ENCODE results near the gene FNIP1.
"Not testable (repeated sequence)": the region's sequence is repeated elsewhere in the genome, so short reads cannot be mapped to it uniquely, and the experiment has no call there.

FNIP1 gene

DNA sequence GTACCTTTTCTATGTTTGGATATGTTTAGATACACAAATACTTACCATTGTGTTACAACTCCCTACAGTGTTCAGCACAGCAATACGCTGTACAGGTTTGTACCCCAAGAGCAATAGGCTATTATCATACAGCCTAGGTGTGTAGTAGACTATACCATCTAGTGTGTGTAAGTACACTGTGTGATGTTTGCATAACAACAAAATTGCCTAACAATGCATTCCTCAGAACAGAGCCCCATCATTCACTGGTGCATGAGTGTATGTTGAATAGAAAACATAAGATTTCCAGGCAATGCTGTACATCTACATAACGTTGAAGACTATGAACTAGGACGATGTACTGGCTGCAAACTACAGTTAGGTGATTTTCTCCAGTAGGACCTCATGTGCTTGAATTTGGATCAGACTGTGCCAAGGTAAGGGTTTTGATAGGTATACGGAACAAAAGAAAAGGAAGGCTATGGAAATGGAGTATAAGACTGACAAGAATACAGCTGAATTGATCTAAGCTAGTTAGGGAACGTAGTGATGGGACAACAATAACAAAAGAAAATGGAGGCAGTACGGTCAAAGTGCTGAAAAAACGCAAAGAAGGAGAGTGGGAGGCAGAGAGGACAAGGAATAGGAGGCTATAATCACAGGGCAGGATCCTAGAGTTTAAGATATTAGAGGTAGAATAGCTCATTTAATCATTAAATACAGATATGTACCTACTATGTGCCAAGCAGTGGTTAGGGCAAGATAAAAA lies 46.9 kb downstream of the FNIP1 start:
- no peak for DNase-seq

DNA sequence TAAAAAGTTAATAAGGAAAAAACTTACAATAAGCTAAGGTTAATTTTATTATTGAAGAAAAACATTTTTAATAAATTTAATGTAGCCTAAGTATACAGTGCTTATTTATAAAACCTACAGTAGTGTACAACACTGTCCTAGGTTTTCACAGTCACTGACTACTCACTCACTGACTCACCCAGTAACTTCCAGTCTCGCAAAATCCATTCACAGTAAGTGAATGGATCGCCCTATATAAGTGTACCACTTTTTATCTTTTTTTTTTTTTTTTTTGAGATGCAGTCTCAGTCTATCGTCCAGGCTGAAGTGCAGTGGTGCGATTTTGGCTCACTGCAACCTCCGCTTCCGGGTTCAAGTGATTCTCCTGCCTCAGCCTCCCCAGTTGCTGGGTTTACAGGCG lies 47.7 kb downstream of the FNIP1 start:
- DNase-seq = no peak

DNA sequence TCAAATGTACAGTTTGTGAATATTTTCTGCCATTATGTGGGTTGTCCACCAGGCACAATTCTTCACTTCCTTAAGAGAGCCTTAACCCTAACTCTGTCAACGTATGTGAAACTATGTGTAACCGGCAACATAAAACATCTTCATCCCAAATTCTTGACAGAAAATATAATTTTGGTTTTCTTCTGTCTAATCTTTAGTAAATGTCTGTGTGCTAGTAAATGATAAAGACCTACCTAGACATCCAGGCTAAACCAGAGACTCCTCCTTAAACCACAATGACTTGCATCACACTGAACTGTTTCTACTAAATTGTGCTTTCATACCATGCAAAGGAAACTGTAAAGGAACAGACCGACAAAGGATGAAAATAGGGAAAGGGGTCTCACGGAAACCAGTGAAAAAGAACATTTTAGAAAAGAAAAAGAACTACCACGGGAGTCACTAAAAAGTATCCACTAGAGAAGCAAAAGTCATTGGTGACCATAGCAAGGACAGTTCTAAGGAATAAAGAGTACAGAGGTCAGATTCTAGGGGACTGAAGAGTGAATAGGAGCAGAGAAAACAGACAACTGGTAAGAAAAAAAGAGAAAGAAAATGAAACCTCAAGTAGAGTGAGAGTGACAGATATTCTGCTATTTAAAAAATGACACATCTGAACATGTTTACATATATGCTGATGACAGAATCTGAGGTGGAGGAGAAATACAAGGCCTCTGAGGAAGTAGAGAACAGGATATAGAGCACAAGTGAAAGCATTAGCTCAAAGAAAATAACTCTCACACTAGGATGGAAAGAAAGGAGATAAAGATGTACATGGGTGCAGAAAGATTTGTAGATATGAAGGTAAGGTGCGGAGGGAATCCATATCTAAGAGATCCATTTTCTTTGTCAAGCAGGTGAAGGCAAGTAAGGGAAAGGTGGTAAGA lies 49.4 kb downstream of the FNIP1 start:
- no peak for DNase-seq

DNA sequence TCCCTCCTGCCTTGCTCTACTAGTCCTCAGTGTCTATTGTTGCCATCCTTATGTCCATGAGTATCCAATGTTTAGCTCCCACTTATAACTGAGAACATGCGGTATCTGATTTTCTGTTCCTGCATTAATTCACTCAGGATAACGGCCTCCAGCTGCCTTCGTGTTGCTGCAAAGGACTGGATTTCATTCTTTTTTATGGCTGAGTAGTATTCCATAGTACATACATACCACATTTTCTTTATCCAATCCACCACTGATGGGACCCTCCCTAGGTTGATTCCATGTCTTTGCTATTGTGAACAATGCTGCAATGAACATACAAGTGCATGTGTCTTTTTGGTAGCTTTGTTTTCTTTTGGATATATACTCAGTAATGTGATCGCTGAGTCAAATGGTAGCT lies 50.4 kb downstream of the FNIP1 start:
- DNase-seq = no peak

DNA sequence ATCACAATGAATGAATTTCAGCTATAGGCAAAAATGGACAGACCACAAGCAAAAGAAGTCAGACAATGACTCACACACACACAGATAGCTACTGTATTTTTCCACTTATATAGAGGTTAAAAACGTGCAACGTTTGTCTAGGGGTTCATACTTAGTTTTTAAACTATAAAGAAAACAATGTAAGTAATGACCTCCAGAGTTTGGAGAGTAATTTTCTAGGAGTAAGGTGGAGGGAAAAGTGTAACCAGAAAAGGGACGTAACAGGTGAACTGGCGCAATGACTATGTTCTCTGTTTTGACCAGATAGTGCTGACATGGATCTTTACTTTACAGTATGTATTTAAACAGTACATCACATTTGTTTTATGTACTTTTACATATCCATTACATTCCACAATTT lies 51.1 kb downstream of the FNIP1 start:
- DNase-seq = no peak

DNA sequence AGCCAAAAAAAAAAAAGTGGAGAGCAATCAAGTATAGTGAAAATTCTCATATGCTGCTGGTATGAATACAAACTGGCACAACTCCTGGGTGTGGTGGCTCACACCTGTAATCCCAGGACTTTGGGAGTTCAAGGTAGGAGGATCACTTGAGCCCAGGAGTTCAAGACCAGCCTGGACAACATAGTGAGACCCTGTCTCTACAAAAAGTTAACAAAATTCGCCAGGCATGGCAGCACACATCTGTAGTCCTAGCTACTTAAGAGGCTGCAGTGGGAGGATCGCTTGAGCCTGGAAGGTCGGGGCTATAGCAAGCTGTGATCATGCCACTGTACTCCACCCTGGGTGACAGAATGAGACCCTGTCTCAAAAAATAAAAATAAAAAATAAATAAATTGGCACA lies 51.7 kb downstream of the FNIP1 start:
- no peak for DNase-seq

DNA sequence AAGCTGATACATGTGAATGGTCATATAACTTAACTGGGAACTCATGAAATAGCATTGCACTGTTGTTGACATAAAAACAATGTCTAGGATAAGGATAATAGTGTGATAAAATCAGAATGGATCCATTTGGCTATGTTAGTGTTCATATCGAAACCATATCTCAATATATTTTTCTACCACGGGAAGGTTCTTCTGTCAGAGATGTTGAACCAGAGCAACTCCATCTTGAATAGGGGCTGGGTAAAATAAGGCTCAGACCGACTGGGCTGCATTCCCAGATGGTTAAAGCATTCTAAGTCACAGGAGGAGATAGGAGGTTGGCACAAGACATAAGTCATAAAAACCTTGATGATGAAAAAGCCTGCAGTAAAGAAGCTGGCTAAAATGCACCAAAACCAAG lies 56.3 kb downstream of the FNIP1 start:
- DNase-seq = no peak

DNA sequence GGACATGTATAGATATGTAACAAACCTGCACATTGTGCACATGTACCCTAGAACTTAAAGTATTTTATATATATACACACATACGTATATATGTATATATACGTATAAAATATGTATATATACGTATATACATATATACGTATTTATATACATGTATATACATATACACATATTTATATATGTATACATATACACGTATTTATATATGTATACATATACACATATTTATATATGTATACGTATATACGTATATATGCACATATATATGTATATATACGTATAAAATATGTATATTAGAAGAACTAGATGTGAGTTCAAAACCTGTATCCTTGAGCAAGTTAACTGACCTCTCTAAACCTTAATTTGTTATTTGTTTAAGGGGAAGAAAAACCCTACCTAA lies 61.4 kb downstream of the FNIP1 start:
- DNase-seq = no peak

DNA sequence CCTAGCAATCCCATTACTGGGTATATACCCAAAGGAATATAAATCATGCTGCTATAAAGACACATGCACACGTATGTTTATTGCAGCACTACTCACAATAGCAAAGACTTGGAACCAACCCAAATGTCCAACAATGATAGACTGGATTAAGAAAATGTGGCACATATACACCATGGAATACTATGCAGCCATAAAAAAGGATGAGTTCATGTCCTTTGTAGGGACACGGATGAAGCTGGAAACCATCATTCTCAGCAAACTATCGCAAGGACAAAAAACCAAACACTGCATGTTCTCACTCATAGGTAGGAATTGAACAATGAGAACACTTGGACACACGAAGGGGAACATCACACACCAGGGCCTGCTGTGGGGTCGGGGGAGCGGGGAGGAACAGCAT lies 61.9 kb downstream of the FNIP1 start:
- not testable (repeated sequence) for DNase-seq

DNA sequence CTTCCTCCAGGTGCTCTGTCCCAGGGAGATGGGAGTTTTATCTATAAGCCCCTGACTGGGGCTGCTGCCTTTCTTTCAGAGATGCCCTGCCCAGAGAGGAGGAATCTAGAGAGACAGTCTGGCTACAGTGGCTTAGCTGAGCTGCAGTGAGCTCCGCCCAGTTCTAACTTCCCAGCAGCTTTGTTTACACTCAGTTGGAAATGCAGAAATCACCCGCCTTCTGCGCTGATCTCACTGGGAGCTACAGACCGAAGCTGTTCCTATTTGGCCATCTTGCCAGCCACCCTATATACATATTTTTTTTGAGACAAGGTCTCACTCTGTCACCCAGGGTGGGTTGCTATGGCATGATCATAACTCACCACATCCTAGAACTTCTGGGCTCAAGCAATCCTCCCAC lies 67.5 kb downstream of the FNIP1 start:
- DNase-seq = not testable (repeated sequence)

DNA sequence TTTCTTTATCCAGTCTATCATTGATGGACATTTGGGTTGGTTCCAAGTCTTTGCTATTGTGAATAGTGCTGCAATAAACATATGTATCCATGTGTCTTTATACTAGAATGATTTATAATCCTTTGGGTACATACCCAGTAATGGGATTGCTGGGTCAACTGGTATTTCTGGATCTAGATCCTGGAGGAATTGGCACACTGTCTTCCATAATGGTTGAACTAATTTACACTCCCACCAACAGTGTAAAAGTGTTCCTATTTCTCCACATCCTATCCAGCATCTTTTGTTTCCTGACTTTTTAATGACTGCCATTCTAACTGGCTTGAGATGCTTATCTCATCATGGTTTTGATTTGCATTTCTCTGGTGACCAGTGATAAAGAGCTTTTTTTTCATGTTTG lies 72.7 kb downstream of the FNIP1 start:
- not testable (repeated sequence) for DNase-seq

DNA sequence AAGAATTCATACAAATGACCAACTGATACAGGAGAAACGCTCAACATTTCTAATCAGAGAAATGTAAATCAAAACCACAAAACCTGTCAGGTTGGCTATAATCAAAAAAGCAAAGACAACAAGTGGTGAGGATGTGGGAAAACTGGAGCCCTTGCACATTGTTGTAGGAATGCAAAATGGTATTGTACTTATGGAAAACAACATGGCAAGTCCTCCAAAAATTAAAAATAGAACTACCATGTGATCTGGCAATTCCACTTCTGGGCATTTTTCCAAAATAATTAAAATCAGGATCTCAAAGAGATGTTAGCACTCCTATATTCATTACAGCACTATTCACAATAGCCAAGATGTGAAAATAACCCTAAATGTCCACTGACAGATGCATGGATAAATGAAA lies 76.1 kb downstream of the FNIP1 start:
- no peak for DNase-seq

DNA sequence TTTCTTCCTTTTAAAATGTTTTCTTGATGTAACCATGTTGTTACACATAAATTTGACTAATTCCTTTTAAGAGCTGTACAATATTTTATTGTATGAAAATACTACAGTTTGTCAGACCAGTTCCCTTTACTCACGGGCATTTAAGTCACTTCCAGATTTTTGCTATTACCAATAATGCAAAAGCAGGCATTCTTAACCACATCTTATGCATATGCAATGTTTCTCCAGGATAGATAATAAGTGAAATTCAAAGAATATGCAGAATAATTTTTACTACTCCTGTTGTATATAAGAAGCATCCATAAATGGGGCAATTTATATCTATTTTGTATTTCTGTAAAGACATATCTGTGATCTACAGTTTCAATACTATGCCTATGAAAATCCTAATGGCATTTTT lies 77.3 kb downstream of the FNIP1 start:
- DNase-seq = no peak

DNA sequence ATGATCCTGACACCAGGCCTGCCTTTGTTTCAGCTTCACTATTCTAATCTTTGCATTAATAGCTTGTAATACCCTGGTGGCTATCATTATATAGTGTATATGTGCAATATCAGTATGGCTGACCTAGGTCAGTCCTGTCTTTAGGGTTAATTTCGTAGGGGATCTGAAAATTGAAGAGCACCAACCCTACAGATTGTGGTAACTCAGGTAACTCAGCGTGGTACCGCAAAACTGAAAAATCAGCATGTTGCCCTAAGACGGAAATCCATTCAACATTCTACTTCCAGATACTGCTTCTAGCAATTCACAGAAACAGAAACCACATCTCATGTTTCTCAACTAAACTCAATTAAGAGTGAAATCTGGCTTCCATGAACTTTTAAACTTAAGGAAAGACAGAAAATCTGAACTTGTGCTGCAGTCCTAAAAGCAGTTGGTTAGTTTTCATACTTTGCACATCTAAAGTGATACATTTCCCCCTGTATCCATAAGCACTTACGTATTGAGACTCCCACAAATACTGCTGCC lies 78.3 kb downstream of the FNIP1 start:
- no peak for DNase-seq

DNA sequence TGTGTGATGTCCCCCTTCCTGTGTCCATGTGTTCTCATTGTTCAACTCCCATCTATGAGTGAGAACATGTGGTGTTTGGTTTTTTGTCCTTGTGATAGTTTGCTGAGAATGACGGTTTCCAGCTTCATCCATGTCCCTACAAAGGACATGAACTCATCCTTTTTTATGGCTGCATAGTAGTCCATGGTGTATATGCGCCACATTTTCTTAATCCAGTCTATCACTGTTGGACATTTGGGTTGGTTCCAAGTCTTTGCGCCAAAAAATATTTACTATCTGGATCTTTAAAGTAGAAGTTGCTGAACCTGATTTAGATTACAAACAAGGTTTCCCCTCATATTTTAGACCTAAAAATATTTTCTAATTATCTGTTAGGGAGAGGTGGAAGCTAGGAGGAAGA lies 79.7 kb downstream of the FNIP1 start:
- not testable (repeated sequence) for DNase-seq

DNA sequence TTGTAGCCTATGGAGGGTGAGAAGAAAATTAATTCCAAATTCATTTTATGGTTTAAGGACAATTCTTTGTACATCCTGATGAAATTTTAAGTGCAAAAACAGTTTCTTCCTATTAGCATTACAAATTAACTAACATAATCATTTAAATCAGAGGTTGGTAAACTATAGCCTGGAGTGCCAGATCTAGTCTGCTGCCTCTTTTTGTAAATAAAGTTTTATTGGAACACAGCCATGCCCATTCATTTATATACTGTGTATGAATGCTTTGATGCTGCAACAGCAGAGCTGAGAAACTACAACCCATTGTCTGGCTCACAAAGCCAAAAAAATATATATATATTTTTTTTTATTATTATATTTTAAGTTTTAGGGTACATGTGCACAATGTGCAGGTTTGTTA lies 80.2 kb downstream of the FNIP1 start:
- DNase-seq = no peak

DNA sequence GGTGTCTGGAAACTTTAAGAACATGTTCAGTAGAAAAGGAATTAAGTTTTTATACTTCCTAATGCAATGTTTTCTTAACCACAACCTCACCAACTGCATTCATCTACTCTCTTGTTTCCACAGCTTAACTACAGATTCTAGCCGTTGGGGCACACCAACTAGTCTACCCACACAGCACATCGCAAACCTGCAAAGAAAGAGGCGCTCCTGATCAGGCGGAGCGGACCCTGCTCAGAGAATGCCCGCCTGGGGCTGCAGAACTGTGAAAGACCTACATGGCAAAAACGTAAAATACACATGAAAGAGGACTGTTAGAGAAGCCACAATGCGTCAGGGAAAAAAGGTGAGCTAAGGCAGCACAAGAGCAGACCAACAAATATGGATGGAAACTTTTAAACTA lies 86.4 kb downstream of the FNIP1 start:
- DNase-seq = no peak

DNA sequence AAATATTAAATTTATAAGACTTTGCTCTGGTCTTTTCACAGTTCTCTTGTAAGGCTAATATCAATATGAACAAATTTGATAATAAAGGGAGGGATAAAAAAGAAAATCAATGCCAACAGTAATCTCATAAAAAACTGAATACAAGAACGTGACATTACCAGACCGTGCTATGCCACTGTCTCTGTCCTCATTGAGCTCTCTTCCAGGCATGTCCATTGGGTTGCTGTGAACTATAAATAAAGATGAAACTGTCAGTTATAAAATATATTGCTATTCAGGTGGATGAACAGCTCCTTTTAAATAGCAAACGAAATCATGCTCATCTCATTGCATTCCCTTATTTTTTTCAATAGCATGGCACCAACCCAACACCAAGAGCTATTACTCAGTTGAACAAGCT lies 87.8 kb downstream of the FNIP1 start:
- DNase-seq = no peak

DNA sequence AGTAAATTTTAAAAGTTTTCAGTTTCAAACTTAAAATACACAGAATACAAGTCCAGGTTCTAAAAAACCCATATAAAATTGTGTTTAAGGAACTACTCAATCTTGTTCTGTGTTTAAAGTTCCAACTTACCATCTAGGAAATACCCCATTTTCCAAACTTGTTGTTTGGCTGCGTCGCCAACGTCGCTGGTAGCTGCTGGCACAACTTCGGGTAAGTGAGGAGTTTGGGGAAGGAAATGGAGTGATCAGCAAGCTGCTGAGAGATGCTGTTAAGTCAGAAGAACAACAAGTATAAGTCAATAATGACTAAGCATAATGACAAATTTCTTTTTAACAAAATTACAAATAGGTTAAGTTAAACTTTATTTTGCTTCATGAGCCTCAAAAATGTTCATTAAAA lies 90.5 kb downstream of the FNIP1 start:
- no peak for DNase-seq

DNA sequence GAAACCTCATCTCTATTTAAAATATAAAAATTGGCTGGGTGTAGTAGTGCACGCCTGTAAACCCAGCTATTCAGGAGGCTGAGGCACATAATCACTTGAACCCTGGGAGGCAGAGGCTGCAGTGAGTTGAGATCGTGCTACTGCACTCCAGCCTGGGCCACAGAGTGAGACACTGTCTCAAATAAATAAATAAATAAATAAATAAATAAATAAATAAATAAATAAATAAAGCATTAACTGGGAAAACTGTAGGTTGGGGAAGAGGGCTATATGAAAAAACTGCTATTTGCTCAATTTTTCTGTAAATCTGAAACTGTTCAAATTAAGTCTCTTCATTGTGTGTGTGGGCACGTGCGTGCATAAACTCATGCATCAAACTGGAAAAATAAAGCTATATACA lies 101.9 kb downstream of the FNIP1 start:
- DNase-seq = no peak

DNA sequence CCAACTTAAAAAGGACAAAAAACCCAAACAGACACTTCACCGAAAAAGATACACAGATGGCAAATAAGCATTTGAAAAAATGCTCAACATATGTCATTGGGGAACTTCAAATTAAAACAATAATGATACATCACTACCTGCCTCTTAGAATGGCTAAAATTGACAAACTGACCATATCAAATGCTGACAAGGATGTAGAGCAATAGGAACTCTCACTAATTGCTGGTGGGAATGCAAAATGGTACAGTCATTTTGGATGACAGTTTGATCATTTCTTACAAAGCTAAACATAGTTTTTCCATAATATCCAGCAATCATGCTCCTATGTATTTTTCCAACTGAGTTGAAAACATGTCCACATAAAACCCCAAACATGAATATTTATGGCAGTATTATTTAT lies 102.9 kb downstream of the FNIP1 start:
- no peak for DNase-seq

DNA sequence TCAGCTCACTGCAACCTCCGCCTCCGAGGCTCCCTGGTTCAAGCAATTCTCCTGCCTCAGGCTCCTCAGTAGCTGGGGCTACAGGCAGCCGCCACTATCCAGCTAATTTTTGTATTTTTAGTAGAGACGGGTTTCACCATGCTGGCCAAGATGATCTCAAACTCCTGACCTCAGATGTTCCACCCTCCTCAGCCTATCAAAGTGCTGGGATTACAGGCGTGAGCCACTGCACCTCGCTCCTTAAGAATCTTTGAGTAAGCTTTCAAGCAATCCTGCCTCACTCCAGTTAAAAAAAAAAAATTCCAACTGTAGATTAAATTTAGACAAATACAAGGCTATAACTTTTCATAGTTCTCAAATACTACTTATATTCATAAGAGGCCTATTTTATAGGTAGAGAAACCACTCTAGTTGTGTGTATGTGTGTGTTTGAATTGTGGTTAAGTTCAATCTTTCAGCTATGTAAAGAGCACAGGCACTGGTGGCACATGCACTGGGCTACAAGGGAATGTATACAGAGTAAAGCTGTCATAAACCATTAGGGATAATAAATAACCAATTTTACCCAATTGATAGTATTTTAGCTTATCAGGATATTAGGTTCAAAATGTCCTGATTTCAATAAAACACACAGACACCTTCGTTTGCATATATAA lies 111.2 kb downstream of the FNIP1 start:
- DNase-seq = no peak

DNA sequence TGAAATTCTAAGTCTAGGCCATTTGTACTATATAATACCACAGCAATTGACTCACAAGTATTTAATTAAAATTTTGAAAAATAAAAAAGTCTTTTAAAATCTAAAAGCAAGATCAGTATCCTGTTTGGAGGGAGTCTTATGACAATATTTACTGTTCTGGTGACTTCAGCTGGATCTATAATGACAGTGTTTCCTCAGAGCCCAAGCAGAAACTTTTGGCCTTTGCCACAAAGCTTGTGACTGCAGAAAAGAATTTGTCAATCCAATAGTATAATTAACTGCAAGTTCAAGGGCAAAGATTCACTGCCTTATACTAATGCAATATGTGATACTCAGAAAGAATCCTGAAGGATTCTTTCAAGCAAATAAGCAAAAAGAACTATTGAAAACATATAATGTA lies 112.2 kb downstream of the FNIP1 start:
- DNase-seq = no peak

DNA sequence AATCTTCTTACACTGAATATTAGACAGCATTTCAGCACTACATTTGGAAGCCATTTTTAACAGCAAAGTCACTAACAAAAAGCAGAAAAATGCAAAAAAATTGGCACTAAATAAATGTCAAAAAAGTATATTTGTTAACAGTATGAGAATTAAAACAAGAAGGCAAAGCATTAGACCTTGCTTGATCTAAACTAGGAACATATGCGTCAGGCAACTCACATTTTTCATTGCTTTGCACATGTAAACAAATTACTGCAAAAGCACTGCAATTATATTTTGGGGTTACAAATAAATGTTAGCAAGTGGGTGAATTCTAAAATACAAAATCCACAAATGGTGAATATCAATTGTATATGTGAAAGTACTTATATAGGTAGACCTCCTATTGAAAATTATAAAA lies 112.8 kb downstream of the FNIP1 start:
- no peak for DNase-seq
